Cardiac atrium fibroblast (primary cell): Measurements from ENCODE around the gene EMC1. TPM values are rescaled to one million over a fixed set of nuclear protein-coding genes. Genes with fewer than 3 reads are reported as not detected.

Source experiments
- total RNA-seq: library from RNA; depleted of rRNA; stranded (reverse); fragments of >200 nt; gene quantifications from 2 replicates; pipeline ENCODE4 v1.2.3, GENCODE V29; 2015

The EMC1 gene
- total RNA-seq: 64.8 and 89.4 TPM in 2 replicates

DNA sequence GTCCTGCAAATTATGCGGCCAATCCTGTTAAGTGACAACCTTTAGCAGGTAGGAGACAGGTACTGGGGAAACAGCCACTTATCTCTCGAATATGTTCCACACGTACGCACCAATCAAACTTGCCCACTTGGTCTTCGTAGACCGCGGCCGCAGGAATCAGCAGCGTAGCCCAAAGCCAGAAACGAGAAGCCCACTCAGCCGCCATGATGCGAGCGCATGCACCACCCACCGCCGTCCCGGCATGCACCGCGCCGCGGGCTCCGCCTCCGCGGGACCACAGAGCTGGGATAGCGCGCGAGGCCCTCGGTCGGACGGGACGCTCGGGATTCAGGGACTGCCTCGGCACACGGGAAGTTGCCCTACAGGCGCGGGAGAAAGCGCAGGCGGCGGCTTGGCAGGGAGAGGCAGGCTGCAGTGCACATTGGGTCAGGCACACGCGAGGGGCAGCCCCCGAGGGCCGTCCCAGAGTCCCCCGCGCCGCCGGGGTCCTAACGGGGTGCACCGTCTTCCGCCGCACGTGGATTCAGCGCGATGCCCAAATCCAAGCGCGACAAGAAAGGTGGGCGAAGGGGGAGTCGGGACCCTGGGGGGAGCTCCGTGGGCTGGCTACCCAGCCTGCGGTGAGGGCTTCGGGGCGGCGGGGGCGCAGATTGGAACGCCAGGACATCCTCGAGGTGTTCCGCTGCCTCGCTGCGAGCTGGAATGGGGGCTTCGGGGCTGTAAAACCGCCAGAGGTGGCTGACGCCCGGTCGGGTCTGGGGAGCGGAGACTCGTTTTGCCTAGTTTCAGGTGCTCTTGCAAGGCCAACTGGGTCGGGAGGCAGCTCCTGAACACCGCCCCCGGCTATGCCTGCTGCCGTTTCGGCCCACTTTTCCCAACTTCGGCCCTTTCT lies at the start of gene EMC1, which contains the start of gene MRTO4:
Gene EMC1, minus strand, starts transcription at position 220 of the 892 bp plus-strand sequence. Its CDS starts 15 bp downstream, at position 205.
Gene MRTO4, plus strand, starts transcription at position 501 of the 892 bp plus-strand sequence. Its CDS starts 31 bp downstream, at position 532.

DNA sequence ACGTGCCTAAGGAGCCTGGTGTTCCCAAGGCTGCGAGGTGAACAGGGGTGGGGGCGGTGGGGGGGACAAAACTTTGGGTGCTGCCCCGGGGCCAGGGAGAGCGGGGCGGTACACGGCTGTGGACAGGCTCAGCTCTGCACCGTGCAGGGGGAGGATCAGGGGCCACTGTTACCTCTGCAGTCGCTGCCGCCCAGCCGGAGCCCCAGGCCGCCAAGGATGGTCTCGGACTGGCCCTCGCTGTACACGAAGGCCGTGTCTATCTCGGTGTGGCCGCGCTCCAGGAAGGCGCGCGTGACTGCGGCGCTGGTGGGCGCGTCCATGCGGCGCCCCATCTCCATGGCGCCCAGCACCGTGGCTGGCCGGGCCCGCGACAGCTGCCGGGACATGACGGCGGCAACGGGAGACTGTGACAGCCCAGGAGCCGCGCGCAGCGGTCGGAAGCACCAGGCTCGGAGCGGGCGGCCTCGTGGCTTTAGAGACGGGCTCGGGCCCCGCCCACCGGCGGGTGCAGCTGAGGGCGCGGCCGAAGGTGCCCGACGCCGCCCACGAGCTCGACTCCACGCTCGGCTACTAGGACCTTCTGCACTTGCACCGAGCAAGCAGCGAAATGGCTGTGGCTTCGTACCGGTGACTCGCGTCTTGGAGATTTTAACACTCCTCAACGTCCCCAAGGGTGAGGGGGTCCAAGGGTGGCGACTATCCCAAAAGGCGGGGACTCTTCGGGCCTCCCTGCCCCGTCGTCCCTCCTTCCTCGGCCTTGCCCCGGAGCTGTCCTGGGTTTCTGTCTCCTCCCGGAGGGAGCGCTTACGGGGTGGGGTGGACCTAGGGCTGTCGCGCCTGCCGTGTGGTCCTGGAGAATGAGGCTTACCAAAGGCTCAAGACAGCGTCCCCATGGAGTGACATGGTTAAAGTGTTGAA lies 37.3 kb upstream of the EMC1 start, which contains the start of gene AKR7A3:
Gene AKR7A3, minus strand, starts transcription at position 447 of the 918 bp plus-strand sequence. Its CDS starts 61 bp downstream, at position 386.

DNA sequence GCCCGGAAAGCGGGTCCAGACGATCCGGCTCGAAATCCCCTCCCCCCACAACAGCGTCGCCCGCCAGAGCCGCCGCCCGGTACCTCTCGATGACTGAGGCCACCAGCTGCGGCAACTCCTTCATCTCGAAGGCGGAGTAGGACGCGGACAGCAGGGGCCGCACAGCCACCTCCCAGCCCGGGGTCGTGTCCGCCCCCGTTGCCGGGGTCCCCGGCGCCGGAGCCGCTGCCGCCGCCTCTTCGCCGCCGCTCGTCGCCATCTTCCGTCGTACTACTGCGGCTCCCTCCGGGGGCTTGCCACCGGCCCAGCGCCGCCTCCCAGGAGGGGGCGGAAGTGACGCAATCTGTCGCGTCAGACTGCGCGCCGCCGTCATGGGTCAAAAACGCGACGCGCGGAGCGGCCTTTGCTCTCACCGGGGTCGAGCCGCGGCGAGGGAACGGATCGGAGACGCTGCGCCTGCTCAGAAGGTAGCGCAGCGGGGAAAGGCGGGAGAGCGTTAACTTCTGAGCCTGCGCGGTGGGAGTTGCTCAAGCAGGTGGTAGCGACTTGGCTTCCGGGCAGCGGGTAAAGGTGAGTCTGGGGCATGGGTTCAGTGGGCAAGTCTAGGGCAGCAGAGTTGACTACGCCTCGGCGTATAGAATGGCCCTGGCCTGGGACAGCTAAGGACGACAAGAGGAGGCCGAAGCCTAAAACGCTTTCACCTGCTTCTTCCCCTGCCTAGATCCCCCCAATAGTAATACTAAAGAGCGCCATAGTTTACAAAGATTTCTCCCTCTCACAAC lies 41.1 kb downstream of the EMC1 start, which contains the start of gene UBR4:
Gene UBR4, minus strand, starts transcription at position 277 of the 782 bp plus-strand sequence. Its CDS starts 18 bp downstream, at position 259.

Other genes with a start within 250 kb of the EMC1 start
- gene UBR4, start 41.3 kb downstream of the EMC1 start, total RNA-seq: 40.8 and 74.0 TPM in 2 replicates
- 27.1 and 28.0 TPM in 2 replicates for gene MRTO4, start 281 bp upstream of the EMC1 start, total RNA-seq
- 0.54 TPM in 1 of 2 replicates, not detected in the other for gene AKR7A3, start 37.2 kb upstream of the EMC1 start, total RNA-seq
- gene AKR7A2, start 60.6 kb upstream of the EMC1 start, total RNA-seq: 106 and 107 TPM in 2 replicates
- gene SLC66A1, start 60.8 kb upstream of the EMC1 start, total RNA-seq: 13.9 and 20.9 TPM in 2 replicates
- gene CAPZB, start 234.0 kb upstream of the EMC1 start, total RNA-seq: 117 and 120 TPM in 2 replicates